GM20000 (cell line): Measurements from ENCODE around the gene DPH2.

Experiments used
- DNase-seq: peaks from one replicate; pipeline ENCODE4 v3.0.0; 2012; ENCODE audit warnings: low spot score
- CTCF ChIP-seq: IDR thresholded peaks from 2 replicates; pipeline ENCODE4 v1.5.1; 2012; ENCODE audit warnings: mild to moderate bottlenecking, control low read depth; ENCODE audit errors: extremely low read depth, missing control alignments

Gene DPH2

DNA sequence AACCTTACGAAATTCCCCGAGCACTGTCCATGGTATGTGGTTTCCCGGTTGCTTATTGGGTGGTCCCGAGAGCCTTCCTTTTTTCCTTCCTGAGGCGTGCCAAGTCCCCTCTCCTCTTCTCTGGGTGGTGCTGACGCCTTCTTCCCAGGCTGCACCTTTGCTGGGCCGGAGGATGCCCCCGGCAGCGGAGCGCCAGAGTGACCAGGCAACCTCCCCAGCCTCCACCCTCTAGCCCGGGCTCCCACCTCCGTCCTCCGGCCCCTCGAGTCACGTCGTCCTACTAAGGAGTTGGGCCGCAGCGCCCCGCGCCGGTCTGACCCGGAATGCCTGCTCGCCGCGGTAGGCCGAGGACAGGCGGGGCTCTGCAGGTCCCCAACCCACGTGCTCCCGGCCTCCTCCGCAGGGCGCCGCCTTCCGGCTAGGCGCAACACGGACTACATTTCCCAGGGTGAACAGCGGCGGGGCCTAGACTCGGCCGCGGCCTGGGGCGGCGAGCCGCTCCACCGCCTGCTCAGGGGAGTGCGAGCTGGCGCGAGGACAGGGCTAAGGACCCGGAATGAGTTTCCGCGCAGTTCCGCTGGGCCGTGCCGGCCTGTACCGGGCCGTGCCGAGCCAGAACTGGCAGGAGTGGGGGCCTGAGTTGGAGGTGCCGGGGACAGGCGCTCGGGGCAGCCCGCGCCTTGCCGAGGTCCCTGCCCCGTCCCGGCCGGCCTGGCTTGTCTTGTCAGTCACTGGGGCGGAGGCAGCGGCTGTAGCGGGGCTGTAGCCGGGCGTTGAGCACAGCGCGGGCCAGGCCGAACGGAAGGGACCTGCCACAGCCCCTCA, 23.4 kb upstream of the DPH2 start, which contains the start of gene IPO13:
Gene IPO13, plus strand, starts transcription at position 715 of the 825 bp plus-strand sequence. CDS start 651 bp downstream, outside the sequence.
- TF ChIP-seq CTCF = peak; percentile 57
- peak; percentile 99 for DNase-seq

DNA sequence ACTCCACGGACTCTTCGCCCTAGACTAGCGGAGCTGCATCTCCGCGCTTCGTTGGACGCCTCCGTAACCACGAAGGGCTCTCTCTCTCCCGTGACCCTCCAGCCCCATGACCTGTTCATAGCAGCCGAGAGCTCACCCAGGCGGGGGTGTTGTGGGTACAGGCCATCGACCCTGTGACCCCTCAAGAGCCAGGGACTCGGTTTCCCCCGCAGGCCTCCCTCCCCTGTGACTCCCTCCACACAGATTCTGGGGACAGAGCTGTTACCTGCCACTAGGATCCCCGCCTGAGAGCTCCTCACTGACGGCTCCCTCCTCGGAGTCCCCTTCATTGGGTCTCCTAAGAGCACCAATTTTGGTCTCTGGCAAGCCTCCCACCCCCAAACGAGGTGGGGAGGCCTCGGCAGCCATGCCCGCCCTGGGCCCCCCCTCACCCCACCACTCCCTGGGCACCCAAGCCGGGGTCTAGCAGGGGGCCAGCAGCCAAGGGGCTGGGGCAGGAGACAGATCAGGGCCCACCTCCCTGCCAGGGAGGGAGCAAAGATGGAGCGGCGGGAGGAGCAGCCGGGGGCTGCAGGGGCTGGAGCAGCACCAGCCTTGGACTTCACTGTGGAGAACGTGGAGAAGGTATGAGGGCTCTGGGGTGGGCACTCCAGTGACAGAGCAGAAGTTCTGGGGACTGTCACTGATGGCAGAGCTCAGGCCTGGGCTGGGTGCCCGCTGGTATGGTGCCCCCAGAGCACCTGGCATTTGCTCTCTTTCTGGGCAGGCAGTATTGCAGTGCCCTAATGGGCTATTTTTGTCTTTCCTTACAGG, 22.5 kb upstream of the DPH2 start:
- DNase-seq = no peak
- no peak for TF ChIP-seq CTCF

DNA sequence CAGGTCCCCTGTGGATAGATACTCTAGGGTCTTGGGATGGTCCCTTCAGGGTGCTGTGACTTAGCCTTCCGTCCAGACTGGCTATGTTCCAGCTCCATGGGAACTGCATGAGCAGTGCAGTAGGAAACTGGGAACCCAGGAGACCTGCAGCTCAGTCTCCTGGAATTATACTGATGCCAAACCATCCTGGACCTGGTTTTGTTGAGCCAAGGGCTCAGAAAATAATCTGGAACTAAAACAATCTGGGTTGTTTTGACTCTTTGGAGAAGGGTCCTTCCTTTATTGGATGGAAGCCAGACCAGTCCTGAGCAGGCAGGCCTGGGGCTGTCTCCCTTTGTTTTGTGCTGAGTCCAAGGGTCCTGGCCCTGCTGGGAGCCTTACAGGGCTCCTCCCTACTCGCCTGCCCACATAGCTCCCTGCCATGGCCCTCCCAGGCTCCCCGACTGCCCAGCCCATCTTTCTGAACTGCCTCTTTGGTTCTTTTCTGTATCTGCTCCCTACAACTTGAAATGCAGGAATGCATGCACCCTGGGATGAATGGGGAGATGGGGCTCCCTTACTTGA, 21.9 kb upstream of the DPH2 start:
- TF ChIP-seq CTCF = no peak
- DNase-seq = no peak

GRCh38 chr1:43949678-43950077, 20.1 kb upstream of the DPH2 start:
- no peak for DNase-seq
- no peak for TF ChIP-seq CTCF

DNA sequence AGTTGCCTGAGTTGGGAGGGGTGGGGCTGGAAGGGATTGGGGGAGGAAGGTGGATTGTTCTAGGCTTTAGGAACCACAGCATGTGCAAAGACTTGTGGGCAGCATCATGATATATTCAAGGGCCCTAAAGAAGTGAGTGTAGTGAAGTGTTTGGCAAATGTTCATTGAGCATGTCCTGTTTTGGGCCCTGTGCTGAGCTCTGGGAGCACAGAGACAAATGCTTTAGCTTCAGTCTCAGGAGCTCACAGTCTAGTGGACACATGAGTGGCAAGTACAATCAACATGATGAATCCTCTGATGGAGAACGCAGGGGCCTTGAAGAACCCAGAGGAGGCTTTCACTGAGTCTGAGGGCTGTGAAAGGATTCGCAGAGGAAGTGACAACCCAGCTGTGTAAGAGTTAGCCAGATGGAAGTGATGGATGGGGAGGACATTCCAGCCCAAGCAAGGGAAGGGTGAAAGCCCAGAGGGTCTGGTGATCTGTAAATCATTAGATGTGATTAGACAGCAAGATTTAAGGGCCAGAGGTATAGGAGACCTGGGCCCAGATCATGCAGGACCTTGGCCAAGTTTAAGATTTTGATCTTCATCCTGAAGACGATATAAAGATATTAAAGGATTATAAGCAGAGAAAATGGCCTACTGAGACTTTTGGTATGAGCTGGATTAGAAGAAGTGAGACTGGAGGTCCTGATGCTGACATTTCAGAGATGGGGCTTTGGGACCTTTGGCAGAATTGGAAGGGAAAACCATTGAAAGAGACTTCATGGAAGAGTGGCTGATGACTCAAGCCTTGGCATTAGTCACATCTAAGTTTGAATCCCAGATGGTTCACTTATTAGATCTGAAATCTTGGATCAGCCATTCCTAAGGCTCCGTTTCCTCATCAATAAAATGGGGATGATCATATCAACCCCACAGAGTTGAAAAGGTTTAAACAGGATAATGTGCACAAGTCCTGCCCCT, 18.5 kb upstream of the DPH2 start:
- no peak for TF ChIP-seq CTCF
- DNase-seq = no peak

DNA sequence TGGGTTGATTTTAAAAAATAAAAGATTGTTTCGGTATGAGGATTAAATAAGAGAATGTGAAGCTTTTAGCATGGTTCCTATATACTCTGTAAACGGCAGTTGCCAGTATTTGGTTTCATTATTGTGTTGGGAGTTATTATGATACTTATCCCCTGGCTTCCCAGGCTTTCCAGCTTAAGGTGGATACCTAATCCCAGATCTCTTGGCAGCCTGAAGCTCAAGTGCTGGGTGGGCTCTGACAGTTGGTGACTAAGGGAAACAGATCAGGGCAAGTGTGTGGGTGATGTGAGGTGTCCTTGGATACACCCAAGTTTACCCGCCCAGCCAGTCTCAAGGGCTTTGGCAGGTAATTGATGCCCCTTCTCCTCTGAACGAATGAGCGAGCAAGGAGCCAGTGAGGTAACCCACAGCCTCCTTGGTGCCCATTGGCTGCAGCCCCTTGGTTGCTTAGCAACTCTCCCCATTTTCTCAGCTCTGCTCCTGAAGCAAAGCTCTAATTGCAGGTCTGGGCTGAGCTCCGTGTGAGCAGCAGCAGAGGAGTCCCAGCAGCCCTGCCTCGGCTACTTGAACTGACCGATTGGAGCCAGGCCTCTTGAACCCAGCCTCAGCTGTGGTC, 17.0 kb upstream of the DPH2 start:
- DNase-seq = no peak
- TF ChIP-seq CTCF = no peak
